ENCODE data around the gene ZBTB40.

DNA sequence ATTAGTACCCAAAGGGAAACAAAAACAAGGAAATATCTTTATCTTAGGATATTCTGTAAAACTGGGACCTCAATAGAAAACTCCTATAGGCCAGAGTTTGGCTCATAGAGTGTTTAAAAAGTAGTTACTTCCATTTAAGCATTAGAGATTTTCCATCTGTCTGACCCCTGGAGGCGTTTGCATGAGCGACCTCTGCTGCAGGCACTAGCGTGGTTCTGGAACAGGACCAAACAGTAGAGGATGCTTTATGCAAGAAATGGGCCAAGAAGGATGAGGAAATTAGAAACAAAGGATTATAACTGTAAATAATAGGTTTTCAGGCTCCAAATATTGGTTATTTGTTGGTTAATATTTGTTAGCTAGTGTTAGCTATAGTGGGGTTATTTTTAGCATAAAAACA, 5.7 kb downstream of the ZBTB40 start:
- no peak for TF ChIP-seq ZNF37A (tag by site-specific recombination; IDR thresholded peaks at IDR 0.05)
- TF ChIP-seq TCF7L2 (IDR thresholded peaks at IDR 0.05; ENCODE audit: borderline replicate concordance, low read depth, low read length), result no peak
- TF ChIP-seq, protein P1, sequence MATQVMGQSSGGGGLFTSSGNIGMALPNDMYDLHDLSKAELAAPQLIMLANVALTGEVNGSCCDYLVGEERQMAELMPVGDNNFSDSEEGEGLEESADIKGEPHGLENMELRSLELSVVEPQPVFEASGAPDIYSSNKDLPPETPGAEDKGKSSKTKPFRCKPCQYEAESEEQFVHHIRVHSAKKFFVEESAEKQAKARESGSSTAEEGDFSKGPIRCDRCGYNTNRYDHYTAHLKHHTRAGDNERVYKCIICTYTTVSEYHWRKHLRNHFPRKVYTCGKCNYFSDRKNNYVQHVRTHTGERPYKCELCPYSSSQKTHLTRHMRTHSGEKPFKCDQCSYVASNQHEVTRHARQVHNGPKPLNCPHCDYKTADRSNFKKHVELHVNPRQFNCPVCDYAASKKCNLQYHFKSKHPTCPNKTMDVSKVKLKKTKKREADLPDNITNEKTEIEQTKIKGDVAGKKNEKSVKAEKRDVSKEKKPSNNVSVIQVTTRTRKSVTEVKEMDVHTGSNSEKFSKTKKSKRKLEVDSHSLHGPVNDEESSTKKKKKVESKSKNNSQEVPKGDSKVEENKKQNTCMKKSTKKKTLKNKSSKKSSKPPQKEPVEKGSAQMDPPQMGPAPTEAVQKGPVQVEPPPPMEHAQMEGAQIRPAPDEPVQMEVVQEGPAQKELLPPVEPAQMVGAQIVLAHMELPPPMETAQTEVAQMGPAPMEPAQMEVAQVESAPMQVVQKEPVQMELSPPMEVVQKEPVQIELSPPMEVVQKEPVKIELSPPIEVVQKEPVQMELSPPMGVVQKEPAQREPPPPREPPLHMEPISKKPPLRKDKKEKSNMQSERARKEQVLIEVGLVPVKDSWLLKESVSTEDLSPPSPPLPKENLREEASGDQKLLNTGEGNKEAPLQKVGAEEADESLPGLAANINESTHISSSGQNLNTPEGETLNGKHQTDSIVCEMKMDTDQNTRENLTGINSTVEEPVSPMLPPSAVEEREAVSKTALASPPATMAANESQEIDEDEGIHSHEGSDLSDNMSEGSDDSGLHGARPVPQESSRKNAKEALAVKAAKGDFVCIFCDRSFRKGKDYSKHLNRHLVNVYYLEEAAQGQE (tag by site-specific recombination; IDR thresholded peaks at IDR 0.05), result no peak
- TF ChIP-seq, protein P2, sequence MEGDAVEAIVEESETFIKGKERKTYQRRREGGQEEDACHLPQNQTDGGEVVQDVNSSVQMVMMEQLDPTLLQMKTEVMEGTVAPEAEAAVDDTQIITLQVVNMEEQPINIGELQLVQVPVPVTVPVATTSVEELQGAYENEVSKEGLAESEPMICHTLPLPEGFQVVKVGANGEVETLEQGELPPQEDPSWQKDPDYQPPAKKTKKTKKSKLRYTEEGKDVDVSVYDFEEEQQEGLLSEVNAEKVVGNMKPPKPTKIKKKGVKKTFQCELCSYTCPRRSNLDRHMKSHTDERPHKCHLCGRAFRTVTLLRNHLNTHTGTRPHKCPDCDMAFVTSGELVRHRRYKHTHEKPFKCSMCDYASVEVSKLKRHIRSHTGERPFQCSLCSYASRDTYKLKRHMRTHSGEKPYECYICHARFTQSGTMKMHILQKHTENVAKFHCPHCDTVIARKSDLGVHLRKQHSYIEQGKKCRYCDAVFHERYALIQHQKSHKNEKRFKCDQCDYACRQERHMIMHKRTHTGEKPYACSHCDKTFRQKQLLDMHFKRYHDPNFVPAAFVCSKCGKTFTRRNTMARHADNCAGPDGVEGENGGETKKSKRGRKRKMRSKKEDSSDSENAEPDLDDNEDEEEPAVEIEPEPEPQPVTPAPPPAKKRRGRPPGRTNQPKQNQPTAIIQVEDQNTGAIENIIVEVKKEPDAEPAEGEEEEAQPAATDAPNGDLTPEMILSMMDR (tag by site-specific recombination; IDR thresholded peaks at IDR 0.05), result no peak
- no peak for TF ChIP-seq ZNF660 (tag by site-specific recombination; IDR thresholded peaks at IDR 0.05)
- no peak for TF ChIP-seq ZNF133 (tag by site-specific recombination; IDR thresholded peaks at IDR 0.05)
- no peak for TF ChIP-seq ZNF404 (tag by site-specific recombination; IDR thresholded peaks at IDR 0.05)
- no peak for TF ChIP-seq ZNF239 (tag by site-specific recombination; IDR thresholded peaks at IDR 0.05)
